GM19099 (cell line): Measurements from ENCODE around the gene GNB1.

Source experiments
- POLR2A ChIP-seq: IDR thresholded peaks from 3 replicates; pipeline ENCODE4 v1.6.1; 2011; ENCODE audit warnings: low read depth; ENCODE audit not compliant: insufficient read length; ENCODE audit errors: extremely low read depth

GNB1 gene

DNA sequence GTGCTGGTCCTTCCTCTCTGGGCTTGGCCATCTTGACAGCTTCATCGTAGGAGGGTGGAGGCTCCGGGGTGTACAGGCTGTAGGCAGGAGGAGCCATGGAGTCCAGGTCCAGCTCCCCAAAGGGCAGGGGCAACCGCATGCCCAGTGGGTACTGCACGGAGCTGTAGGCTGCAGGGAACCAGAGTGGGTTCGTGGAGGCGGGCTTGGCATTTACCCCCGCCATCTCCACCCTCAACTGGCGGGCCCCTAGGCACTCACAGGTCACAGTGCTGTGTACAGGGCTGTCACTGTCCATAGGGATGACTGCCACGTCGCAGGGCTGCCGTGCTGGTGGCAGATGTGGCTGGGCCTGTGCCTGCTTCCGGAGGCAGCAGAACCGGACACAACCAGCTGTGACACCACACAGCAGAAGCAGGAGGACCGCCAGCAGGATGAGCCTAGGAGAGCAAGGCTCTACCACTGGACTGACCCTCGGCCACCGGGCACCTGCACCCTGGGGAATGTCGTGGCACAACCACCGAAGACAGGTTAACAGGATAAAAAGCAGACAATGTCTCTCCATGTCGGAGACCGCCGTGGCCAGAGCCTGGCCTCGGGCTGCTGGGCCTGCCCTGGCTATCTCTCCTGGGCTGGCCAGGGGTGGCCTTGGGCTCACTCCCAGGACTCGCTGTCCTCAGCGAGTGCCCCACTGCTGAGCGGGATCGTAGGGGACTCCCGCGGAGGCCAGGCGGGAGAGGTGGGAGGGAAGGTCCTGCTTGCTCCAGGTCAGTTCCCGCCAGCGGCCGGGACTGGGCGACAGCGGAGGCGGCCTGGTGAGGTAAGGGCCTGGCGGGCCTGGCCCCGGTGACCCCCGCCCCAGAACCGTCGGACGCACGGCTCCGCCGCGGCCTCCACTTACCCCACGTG is 27.4 kb upstream of the GNB1 start:
- no peak for TF ChIP-seq POLR2A

GRCh38 chr1:1917304-1917976 is 26.6 kb upstream of the GNB1 start:
- no peak for TF ChIP-seq POLR2A

DNA sequence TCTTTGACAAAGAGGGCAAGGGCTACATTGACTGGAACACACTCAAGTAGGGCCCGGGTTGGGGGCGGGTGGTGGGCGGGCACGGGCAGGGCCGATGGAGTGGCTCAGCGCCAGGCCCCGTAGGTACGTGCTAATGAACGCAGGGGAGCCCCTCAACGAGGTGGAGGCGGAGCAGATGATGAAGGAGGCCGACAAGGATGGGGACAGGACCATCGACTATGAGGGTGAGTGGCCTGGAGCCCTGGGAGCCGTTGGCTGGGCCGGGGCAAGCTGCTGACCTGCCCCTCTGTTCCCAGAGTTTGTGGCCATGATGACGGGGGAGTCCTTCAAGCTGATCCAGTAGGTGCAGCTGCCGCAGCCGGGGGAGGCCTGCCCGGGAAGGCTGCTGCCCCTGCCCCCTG is 26.0 kb upstream of the GNB1 start:
- no peak for TF ChIP-seq POLR2A

- TF ChIP-seq POLR2A = no peak
These were observed 25.3 kb upstream of the GNB1 start for GRCh38 chr1:1915911-1916840.

- no peak for TF ChIP-seq POLR2A
These were observed 24.2 kb upstream of the GNB1 start, which contains the start of gene CALML6 for GRCh38 chr1:1914971-1915692. TSS of gene CALML6 (plus strand) at chr1:1915260. CDS start at chr1:1915281, 21 bp downstream.

- no peak for TF ChIP-seq POLR2A
These were observed 23.4 kb upstream of the GNB1 start for GRCh38 chr1:1914101-1914970.

- no peak for TF ChIP-seq POLR2A
These were observed 20.6 kb upstream of the GNB1 start for GRCh38 chr1:1911350-1912041.

DNA sequence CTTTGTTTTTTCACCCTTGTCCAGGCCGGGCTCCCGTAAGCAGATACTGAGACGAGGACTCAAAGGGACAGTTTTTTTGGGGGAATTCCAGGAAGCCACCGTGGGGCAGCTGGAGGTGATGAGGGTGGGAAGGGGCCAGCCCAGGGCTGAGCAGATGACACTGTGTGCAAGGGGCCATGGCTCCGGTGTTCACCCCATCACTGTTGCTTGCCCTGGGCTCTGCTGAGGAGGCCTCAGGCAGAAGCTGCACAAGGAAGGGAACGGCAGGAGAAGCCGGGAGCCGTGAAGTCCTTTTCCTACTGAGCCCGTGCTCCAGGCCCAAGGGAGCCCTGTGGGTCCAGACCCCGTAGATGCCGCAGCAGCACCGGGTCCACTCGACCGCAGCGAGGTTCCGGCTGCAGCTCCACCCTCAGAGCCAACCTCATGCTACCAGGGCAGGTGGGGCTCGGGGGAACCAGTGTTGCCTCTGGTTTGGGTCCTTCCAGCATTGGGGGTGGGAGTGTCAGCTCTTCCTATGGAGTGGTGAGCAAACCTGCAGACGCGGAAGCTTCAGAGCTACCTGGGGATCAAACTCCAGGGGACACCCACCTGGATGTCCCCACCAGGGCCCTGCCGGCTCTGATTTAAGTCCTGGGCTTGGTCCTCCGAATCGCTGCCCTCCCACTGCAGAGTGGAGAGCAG is 19.9 kb upstream of the GNB1 start:
- TF ChIP-seq POLR2A = no peak

DNA sequence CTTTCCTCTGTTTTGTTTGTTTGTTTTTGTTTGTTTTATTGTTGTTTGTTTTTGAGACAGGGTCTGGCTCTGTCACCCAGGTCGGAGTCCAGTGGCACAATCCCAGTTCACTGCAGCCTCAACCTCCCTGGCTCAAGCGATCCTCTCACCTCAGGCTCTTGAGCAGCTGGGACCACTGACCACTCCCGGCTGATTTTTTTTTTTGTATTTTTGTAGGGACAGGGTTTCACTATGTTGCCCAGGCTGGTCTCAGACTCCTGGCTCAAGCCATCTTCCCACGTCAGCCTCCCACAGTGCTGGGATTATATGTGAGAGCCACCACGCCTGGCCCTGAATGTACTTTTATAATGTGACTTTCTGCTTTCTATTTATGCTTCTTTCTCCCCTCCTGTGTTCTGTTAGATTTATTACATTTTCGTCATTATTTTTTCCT is 19.2 kb upstream of the GNB1 start:
- no peak for TF ChIP-seq POLR2A

DNA sequence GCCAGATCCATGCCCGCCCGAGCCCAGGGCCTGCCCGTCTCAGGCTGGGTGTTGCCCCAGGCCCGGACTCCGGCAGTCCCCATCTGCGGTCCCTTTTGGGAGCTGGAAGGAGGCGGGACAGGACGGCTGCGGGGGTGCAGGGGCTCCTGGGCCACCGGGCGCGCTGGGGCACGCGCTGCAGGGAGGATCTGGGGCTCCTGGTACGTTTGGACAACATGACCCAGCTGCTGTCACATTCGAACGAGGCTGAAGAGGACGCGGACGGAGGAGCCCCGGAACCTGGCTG is 17.6 kb upstream of the GNB1 start:
- no peak for TF ChIP-seq POLR2A

DNA sequence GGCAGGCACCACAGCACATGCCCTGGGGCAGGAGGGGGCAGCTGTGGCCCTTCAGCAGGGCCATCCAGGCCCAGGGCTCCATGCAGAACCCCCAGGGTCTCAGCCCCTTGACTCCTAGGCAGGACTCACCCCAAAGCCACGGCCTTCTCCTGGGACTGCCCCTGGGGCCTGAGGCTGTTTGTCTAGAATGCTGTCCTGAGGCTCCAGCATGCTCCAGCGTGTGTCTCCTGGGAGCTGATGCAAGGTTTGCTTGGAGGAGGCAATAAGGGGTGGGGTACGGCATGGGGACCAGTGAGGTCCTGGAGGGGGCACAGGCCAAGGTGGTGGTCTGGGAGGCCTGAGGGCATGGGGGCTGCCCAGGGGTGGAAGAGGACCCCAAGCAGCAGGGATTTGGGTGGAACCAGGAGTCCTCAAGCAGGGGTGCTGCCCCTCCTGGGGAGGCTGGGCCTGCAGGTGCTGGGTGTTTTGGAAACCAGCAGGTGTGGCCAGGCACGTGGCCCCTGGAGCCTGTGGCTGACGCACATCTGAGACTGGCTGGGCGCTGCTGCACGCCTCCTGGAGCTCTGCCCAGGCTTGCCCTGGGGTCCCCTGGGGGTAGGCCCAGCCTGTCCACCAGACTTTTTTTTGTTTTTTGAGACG is 16.3 kb upstream of the GNB1 start:
- no peak for TF ChIP-seq POLR2A
